Gastroesophageal sphincter (tissue), 4 donors: ENCODE data around the gene DHRS12. TPM values are rescaled to one million over a fixed set of nuclear protein-coding genes. Genes with fewer than 3 reads are reported as not detected.

Experiments
- ATAC-seq: fragments of 150-250 bp; one replicate; pipeline ENCODE4 v1.9.1; 2016; ENCODE audit warnings: mild to moderate bottlenecking, moderate library complexity
- H3K27ac ChIP-seq, 4 donors: fragments of 200-600 bp; sonication (generic) in 3 of 4; 1 replicate in 3 of 4; 2 replicates in 1 of 4; pipeline ENCODE4 v1.5.1; 2016 to 2019
- H3K27me3 ChIP-seq: fragments of 200-600 bp; sonication (generic); one replicate; pipeline ENCODE4 v1.5.1; 2019
- H3K36me3 ChIP-seq, 2 donors: fragments of 200-600 bp; sonication (generic); one replicate each; pipeline ENCODE4 v1.5.1; 2019; ENCODE audit warnings: control low read depth in 1 of 2
- H3K4me1 ChIP-seq, 3 donors: fragments of 200-600 bp; sonication (generic); 1 replicate in 2 of 3; 2 replicates in 1 of 3; pipeline ENCODE4 v1.5.1; 2016 to 2019; ENCODE audit warnings: control low read depth in 2 of 3
- H3K4me3 ChIP-seq, 2 donors: fragments of 200-600 bp; sonication (generic); one replicate each; pipeline ENCODE4 v1.5.1; 2019; ENCODE audit warnings: mild to moderate bottlenecking in 1 of 2, moderate library complexity in 1 of 2
- H3K9me3 ChIP-seq, 3 donors: fragments of 200-600 bp; sonication (generic); one replicate each; pipeline ENCODE4 v1.5.1; 2017 to 2019; ENCODE audit warnings: control low read depth in 2 of 3
- EP300 ChIP-seq: sonication (generic); formaldehyde crosslinking; IDR thresholded peaks from one replicate; pipeline ENCODE4 v1.6.1; 2017; ENCODE audit warnings: antibody characterized with exemption, mild to moderate bottlenecking
- POLR2A ChIP-seq, 2 donors: fragments of 450-650 bp; IDR thresholded peaks; one replicate each; pipeline ENCODE4 v1.6.1; 2017; ENCODE audit warnings: antibody characterized with exemption in 2 of 2, mild to moderate bottlenecking in 2 of 2, moderate library complexity in 1 of 2
- POLR2AphosphoS5 ChIP-seq: sonication (generic); formaldehyde crosslinking; IDR thresholded peaks from one replicate; pipeline ENCODE4 v1.6.1; 2017; ENCODE audit warnings: antibody characterized with exemption
- WGBS, 2 donors: methylation state at CpG; one replicate each; pipeline ENCODE4 v1.1.5; 2018; ENCODE audit warnings: low coverage in 1 of 2; 5-methylcytosine and 5-hydroxymethylcytosine counted together
- total RNA-seq, 4 donors: library from RNA; depleted of rRNA; stranded (reverse); fragments of >200 nt; gene quantifications; one replicate each; pipeline ENCODE4 v1.1.0, GENCODE V29; 2016
- TF ChIP-seq, protein P1 (sequence below), 4 experiments: fragments of 200-600 bp in 2 of 4; fragments of 450-650 bp in 2 of 4; sonication (generic) in 1 of 4; IDR thresholded peaks; one replicate each; pipeline ENCODE4 v1.5.1; 2017 to 2019; ENCODE audit warnings: antibody characterized with exemption in 4 of 4, mild to moderate bottlenecking in 2 of 4, moderate library complexity in 2 of 4

Gene DHRS12
- total RNA-seq, 4 donors from 2014 or later, result 9.2 to 23.3 (median 19.2) TPM

DNA sequence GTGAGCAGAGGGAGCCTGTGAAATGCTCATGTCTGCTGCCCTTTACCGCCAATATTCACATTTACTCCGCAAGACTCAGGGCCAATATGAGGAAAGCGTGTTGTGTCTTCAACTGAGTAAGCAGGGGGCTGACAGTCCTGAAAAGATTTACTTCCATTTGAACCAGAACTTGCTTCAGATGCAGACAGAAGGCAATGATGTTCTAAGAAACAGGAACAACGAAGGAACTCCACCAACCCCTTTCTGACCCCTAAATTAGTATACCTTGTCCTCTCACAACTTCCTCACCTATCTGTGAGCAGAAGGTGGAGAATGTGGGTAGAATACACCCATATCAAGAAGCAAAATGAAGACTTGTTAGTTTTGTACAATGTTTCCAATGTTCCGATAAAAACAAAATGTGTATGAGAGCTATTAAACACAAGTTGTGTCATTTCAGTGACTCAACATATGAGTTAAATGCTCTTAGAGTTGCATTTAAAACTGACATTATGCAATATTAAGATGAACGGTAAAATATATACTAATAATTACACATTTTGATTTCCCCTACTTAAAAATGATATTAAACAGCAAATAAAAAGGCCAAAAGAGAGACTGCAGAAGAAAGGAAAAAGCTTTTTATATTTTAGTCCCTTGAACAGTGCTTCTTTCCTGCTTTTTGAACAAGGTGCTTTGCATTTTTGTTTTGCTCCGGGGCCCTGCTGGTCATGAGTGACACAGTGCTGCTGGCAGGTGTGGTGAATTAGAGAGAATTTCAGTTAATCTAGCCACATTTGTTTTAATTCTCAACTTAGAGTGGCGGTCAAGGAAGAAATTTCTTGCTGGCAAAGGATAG, 25.0 kb upstream of the DHRS12 start:
- Histone ChIP-seq H3K4me1 (peaks cover 0 to 34% (median 10%) of the 10 kb centered on the region in 3 donors), H3K27me3 (no peaks in the 10 kb centered on the region), H3K27ac (no peak overlapping the region), H3K36me3 (no peaks in the 10 kb centered on the region), H3K9me3 (no peaks in the 10 kb centered on the region), H3K4me3 (no peak overlapping the region)
- ATAC-seq, result no peak
- 89 to 90% methylated on average over 7 to 8 of the region's 8 CpGs for WGBS, 2 donors
- TF ChIP-seq POLR2AphosphoS5, result no peak
- TF ChIP-seq, protein P1, sequence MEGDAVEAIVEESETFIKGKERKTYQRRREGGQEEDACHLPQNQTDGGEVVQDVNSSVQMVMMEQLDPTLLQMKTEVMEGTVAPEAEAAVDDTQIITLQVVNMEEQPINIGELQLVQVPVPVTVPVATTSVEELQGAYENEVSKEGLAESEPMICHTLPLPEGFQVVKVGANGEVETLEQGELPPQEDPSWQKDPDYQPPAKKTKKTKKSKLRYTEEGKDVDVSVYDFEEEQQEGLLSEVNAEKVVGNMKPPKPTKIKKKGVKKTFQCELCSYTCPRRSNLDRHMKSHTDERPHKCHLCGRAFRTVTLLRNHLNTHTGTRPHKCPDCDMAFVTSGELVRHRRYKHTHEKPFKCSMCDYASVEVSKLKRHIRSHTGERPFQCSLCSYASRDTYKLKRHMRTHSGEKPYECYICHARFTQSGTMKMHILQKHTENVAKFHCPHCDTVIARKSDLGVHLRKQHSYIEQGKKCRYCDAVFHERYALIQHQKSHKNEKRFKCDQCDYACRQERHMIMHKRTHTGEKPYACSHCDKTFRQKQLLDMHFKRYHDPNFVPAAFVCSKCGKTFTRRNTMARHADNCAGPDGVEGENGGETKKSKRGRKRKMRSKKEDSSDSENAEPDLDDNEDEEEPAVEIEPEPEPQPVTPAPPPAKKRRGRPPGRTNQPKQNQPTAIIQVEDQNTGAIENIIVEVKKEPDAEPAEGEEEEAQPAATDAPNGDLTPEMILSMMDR (IDR thresholded peaks at IDR 0.05), result no peak
- TF ChIP-seq EP300, result no peak
- no peak for TF ChIP-seq POLR2A (IDR thresholded peaks at IDR 0.05)

DNA sequence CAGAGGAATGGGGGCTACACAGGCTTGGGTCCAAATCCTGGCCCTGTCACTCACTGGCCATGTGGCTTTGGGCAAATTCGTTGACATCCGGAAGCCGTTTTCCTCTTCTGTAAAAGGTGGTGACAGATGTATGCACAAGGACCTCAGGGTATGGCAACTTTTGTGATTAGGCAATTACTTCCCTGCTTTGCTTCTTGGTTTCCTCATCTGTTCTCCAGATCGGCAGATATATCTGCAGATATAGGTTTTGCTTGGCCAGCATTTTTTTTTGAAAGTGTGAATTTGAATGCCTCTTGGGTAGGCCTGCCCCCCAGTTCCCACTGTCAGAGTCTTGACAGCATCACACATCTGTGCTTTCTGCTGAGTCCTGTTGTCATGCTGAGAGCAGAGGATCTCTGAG, 23.3 kb upstream of the DHRS12 start:
- WGBS, 2 donors, result 81% methylated on average over 4 of the region's 4 CpGs; no CpG with 5 or more reads in 1 of the 2 donors
- peaks cover 0 to 30% (median 10%) of the 10 kb centered on the region in 3 donors for H3K4me1 ChIP-seq
- H3K9me3 ChIP-seq, result no peaks in the 10 kb centered on the region
- ATAC-seq, result no peak
- no peaks in the 10 kb centered on the region for H3K36me3 ChIP-seq
- TF ChIP-seq POLR2A (IDR thresholded peaks at IDR 0.05) (no peak), EP300 (no peak), POLR2AphosphoS5 (no peak)
- TF ChIP-seq, protein P1 (IDR thresholded peaks at IDR 0.05), result no peak
- H3K27ac ChIP-seq, result no peak overlapping the region
- H3K27me3 ChIP-seq, result no peaks in the 10 kb centered on the region
- H3K4me3 ChIP-seq, result no peak overlapping the region

DNA sequence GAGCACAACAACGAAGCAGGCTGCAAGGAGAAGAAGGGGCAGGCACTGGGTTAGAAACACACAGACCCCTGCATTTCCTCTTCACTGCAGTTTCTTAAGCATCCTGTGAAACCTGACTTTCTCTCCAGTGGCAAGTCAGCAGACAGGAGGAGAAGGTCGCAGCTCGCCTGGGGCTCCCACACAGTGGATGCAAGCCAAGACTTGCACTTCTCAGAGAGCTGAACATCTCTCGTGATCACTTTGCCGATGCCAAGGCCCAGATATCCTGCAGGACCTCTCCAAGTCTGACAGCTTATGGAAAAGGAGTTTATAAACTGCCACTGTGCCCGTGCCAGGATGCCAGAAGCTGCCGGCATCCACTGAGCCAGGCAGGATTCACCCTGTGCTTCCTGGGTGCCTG, 22.6 kb upstream of the DHRS12 start:
- WGBS, 2 donors, result 17 to 24% methylated on average over 2 to 3 of the region's 7 CpGs
- H3K36me3 ChIP-seq, result no peaks in the 10 kb centered on the region
- peaks cover 0 to 29% (median 10%) of the 10 kb centered on the region in 3 donors for H3K4me1 ChIP-seq
- TF ChIP-seq EP300 (no peak), POLR2AphosphoS5 (no peak), POLR2A (IDR thresholded peaks at IDR 0.05) (no peak)
- TF ChIP-seq, protein P1 (IDR thresholded peaks at IDR 0.05), result no peak
- ATAC-seq, result peak; percentile 33
- H3K9me3 ChIP-seq, result no peaks in the 10 kb centered on the region
- H3K27me3 ChIP-seq, result no peaks in the 10 kb centered on the region
- H3K27ac ChIP-seq, result peak overlapping the region in 2 of 4 donors; percentile 9 to 24
- H3K4me3 ChIP-seq, result no peak overlapping the region

DNA sequence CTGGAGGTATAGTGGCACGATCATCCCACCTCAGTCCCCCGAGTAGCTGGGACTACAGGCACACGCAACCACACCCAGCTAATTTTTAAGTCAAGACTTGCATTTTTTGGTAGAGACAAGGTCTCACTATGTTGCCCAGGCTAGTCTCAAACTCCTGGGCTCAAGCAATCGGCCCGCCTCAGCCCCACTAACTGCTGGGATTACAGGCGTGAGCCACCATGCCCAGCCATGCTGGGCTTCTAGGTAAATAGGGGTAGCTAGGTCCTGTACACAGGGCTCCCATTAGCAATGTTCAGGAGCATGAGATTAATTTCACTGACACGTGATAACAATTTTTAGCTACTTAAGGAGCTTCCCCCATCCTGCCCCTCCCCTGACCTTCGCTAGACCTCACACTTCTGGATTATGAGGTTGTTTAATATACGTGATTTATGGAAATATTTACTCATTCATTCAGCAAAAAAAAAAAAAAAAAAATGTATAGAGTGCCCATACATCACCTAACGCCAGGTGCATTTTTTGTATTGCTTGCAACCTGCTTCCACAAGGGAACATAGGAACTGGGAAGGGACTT, 21.8 kb upstream of the DHRS12 start:
- Histone ChIP-seq H3K4me3 (no peak overlapping the region), H3K27me3 (no peaks in the 10 kb centered on the region), H3K36me3 (no peaks in the 10 kb centered on the region), H3K4me1 (peaks cover 0 to 29% (median 10%) of the 10 kb centered on the region in 3 donors), H3K9me3 (no peaks in the 10 kb centered on the region), H3K27ac (peak overlapping the region in 2 of 4 donors; percentile 12 to 22)
- 87 to 90% methylated on average over 5 to 6 of the region's 10 CpGs for WGBS, 2 donors
- TF ChIP-seq POLR2A (IDR thresholded peaks at IDR 0.05) (no peak), POLR2AphosphoS5 (no peak), EP300 (no peak)
- TF ChIP-seq, protein P1 (IDR thresholded peaks at IDR 0.05), result no peak
- ATAC-seq, result no peak
